ACC112 (cell line): ENCODE data around the gene IGF2BP2.
"Not testable (repeated sequence)": the region's sequence is repeated elsewhere in the genome, so short reads cannot be mapped to it uniquely, and the experiment has no call there.

Experiments used
- H2AFZ ChIP-seq: fragments of 200-600 bp; sonication (generic); one replicate; pipeline ENCODE4 v1.6.0; 2017; ENCODE audit warnings: antibody characterized with exemption, low read length; ENCODE audit not compliant: unreplicated experiment
- H3K27ac ChIP-seq: fragments of 200-600 bp; sonication (generic); 2 replicates; pipeline ENCODE4 v1.5.1; 2014; ENCODE audit warnings: low read depth, mild to moderate bottlenecking, antibody characterized with exemption, low read length, moderate library complexity
- H3K27me3 ChIP-seq: fragments of 200-600 bp; sonication (generic); 2 replicates; pipeline ENCODE4 v1.6.1; 2014; ENCODE audit warnings: mild to moderate bottlenecking, antibody characterized with exemption, low read length, moderate library complexity, mixed read lengths; ENCODE audit not compliant: insufficient read depth
- H3K36me3 ChIP-seq: fragments of 200-600 bp; sonication (generic); 2 replicates; pipeline ENCODE4 v1.6.1; 2016; ENCODE audit warnings: mild to moderate bottlenecking, antibody characterized with exemption, low read length, moderate library complexity, mixed read lengths; ENCODE audit not compliant: insufficient read depth
- H3K4me1 ChIP-seq: fragments of 200-600 bp; sonication (generic); one replicate; pipeline ENCODE4 v1.6.1; 2016; ENCODE audit warnings: low read length, mixed read lengths; ENCODE audit not compliant: insufficient read depth, unreplicated experiment, control insufficient read depth
- H3K4me3 ChIP-seq: fragments of 200-600 bp; sonication (generic); 2 replicates; pipeline ENCODE4 v1.5.1; 2014; ENCODE audit warnings: mild to moderate bottlenecking, low read depth, low read length
- H3K79me2 ChIP-seq: fragments of 200-600 bp; sonication (generic); one replicate; pipeline ENCODE4 v1.6.0; 2016; ENCODE audit warnings: low read length; ENCODE audit not compliant: control insufficient read depth, unreplicated experiment, insufficient read depth

Gene IGF2BP2

DNA sequence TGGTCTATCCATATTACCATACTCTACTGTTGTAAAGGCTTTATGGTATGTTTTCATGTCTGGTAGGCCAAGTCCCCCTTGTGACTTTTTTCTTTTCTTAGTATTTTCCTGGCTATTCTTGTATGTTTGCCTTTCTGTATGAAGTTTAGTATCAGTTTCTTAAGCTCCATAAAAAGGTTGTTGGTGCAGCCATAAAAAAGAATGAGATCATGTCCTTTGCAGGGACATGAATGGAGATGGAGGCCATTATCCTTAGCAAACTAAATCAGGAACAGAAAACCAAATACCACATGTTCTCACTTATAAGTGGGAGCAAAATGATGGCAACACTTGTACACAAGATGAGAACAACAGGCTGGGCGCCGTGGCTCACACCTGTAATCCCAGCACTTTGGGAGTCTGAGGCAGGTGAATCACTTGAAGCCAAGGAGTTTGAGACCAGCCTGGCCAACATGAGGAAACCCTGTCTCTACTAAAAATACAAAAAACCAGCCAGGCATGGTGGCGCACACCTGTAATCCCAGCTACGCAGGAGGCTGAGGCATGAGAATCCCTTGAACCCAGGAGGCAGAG is 13.7 kb upstream of the IGF2BP2 start:
- not testable (repeated sequence) for H3K79me2 ChIP-seq, H3K27ac ChIP-seq, H3K4me1 ChIP-seq, H2AFZ ChIP-seq, H3K27me3 ChIP-seq, H3K4me3 ChIP-seq, H3K36me3 ChIP-seq

DNA sequence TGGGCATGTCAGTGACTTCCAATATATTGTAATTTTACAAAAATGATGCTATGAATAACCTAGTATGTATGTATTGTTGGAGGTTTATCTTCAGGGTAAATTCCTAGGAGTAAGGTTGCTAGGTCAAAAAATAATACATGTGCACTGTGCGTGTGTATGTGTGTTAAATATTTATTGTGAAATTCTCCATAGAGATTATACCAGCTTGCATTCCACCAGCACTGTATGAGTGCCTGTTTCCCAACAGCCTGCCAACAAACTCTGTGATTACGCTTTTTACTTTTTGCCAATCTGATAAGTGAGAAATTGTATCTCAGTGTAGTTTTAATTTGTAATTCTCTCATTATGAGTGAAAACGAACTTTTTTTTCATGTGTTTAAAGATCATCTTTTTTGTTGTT is 12.6 kb upstream of the IGF2BP2 start:
- Histone ChIP-seq H3K27me3 (no peaks in the 10 kb centered on the region), H3K27ac (no peak overlapping the region), H3K79me2 (no peaks in the 10 kb centered on the region), H3K36me3 (no peaks in the 10 kb centered on the region), H3K4me1 (no peaks in the 10 kb centered on the region), H3K4me3 (no peak overlapping the region), H2AFZ (no peak overlapping the region)

- Histone ChIP-seq H3K4me3 (no peak overlapping the region), H2AFZ (no peak overlapping the region), H3K4me1 (peaks cover 4% of the 10 kb centered on the region), H3K27me3 (no peaks in the 10 kb centered on the region), H3K79me2 (peaks cover 4% of the 10 kb centered on the region), H3K36me3 (peaks cover 19% of the 10 kb centered on the region), H3K27ac (no peak overlapping the region)
Measured at GRCh38 chr3:185831990-185832389, 7.1 kb upstream of the IGF2BP2 start.

GRCh38 chr3:185831195-185831594 is 6.4 kb upstream of the IGF2BP2 start:
- H3K4me1 ChIP-seq, result peaks cover 4% of the 10 kb centered on the region

GRCh38 chr3:185830018-185830797 is 5.4 kb upstream of the IGF2BP2 start:
- Histone ChIP-seq H3K27me3 (no peaks in the 10 kb centered on the region), H3K79me2 (peaks cover 19% of the 10 kb centered on the region), H3K4me3 (no peak overlapping the region), H3K36me3 (peaks cover 19% of the 10 kb centered on the region), H2AFZ (no peak overlapping the region), H3K4me1 (peaks cover 4% of the 10 kb centered on the region), H3K27ac (no peak overlapping the region)

More at GRCh38 chr3:185831195-185831594, 6.4 kb upstream of the IGF2BP2 start:
- no peak overlapping the region for H3K27ac ChIP-seq
- H3K36me3 ChIP-seq, result peaks cover 19% of the 10 kb centered on the region
- H3K4me3 ChIP-seq, result no peak overlapping the region
- H2AFZ ChIP-seq, result no peak overlapping the region
- H3K27me3 ChIP-seq, result no peaks in the 10 kb centered on the region
- peaks cover 11% of the 10 kb centered on the region for H3K79me2 ChIP-seq

GRCh38 chr3:185828755-185829154 is 3.9 kb upstream of the IGF2BP2 start:
- H3K79me2 ChIP-seq, result peaks cover 29% of the 10 kb centered on the region
- peaks cover 19% of the 10 kb centered on the region for H3K36me3 ChIP-seq
- H3K4me3 ChIP-seq, result no peak overlapping the region
- no peaks in the 10 kb centered on the region for H3K27me3 ChIP-seq
- no peak overlapping the region for H3K27ac ChIP-seq
- H3K4me1 ChIP-seq, result peaks cover 4% of the 10 kb centered on the region
- H2AFZ ChIP-seq, result no peak overlapping the region

- Histone ChIP-seq H3K36me3 (peaks cover 19% of the 10 kb centered on the region), H3K27me3 (no peaks in the 10 kb centered on the region), H2AFZ (no peak overlapping the region), H3K27ac (no peak overlapping the region), H3K79me2 (peaks cover 39% of the 10 kb centered on the region), H3K4me3 (no peak overlapping the region), H3K4me1 (peaks cover 4% of the 10 kb centered on the region)
Measured at GRCh38 chr3:185827595-185828344, 2.9 kb upstream of the IGF2BP2 start.

DNA sequence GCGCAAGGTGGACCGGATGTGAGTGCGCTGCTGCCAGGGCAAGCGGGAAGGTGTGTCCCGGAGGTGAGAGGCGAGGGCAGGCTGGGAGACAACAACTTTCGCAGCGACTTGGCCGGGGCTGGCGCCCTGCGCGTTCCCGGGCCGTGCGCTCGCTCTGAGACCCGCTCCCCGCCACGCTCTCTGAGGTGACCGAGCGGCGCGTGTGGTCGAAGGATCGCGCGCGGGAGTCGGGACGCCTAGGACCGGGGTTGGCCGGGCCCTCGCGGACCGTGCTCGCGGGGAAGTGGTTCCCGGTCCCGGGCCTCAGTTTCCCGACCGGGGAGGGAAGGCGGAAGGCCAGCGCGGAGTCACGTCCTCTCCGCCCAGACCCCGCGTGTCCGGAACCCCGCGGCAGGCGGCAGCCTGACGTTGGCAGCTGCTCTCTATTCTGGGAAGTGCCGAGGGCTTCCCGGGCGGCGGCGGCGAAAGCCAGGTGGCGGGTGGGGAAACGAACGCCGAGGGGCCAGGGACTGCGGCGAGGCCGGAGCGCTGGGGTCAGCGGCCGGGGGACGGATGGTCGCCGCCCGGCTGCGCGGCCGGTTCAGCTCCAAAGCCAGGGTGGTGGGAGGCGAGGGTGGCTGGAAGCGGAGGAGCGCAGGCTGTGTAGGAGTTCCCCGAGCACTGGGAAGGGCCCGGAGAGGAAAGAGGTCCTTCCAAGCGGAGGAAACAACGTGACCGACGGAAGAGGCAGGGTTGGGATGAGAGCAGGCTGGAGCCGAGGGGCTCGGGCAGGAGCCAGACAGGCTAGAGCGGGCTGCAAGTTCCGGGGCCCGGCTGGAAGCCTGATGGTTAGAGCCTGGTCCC is 1.0 kb upstream of the IGF2BP2 start:
- peaks cover 8% of the 10 kb centered on the region for H3K4me1 ChIP-seq
- peaks cover 19% of the 10 kb centered on the region for H3K36me3 ChIP-seq
- no peaks in the 10 kb centered on the region for H3K27me3 ChIP-seq
- H3K27ac ChIP-seq, result peak overlapping the region; percentile 10; the same call in 1 of the 2 replicates
- peaks cover 58% of the 10 kb centered on the region for H3K79me2 ChIP-seq
- H3K4me3 ChIP-seq, result peak overlapping the region; percentile 96
- peak overlapping the region; percentile 34 for H2AFZ ChIP-seq

- no peaks in the 10 kb centered on the region for H3K27me3 ChIP-seq
- peaks cover 12% of the 10 kb centered on the region for H3K36me3 ChIP-seq
- peaks cover 74% of the 10 kb centered on the region for H3K79me2 ChIP-seq
- peak overlapping the region; percentile 96 for H3K4me3 ChIP-seq
- peaks cover 23% of the 10 kb centered on the region for H3K4me1 ChIP-seq
- peak overlapping the region; percentile 94 for H3K27ac ChIP-seq
- peak overlapping the region; percentile 65 for H2AFZ ChIP-seq
Measured at GRCh38 chr3:185824051-185825005, 514 bp downstream of the IGF2BP2 start.
